ENCODE measurements around the gene AKNAD1.
"Not testable (repeated sequence)": the region's sequence is repeated elsewhere in the genome, so short reads cannot be mapped to it uniquely, and the experiment has no call there.

GRCh38 chr1:108781575-108781944, 75.3 kb downstream of the AKNAD1 start:
- TF ChIP-seq, protein P1, sequence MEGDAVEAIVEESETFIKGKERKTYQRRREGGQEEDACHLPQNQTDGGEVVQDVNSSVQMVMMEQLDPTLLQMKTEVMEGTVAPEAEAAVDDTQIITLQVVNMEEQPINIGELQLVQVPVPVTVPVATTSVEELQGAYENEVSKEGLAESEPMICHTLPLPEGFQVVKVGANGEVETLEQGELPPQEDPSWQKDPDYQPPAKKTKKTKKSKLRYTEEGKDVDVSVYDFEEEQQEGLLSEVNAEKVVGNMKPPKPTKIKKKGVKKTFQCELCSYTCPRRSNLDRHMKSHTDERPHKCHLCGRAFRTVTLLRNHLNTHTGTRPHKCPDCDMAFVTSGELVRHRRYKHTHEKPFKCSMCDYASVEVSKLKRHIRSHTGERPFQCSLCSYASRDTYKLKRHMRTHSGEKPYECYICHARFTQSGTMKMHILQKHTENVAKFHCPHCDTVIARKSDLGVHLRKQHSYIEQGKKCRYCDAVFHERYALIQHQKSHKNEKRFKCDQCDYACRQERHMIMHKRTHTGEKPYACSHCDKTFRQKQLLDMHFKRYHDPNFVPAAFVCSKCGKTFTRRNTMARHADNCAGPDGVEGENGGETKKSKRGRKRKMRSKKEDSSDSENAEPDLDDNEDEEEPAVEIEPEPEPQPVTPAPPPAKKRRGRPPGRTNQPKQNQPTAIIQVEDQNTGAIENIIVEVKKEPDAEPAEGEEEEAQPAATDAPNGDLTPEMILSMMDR (IDR thresholded peaks at IDR 0.05), result not testable (repeated sequence)
- TF ChIP-seq POLR2A, EP300, POLR2AphosphoS5 (IDR thresholded peaks at IDR 0.05): not testable (repeated sequence)

All from sigmoid colon (tissue), 4 donors.